IPS-15b (cell line): ENCODE data around the gene FITM1.
"Not testable (repeated sequence)": the region's sequence is repeated elsewhere in the genome, so short reads cannot be mapped to it uniquely, and the experiment has no call there.

Experiments used
- H3K27me3 ChIP-seq: one replicate; pipeline ENCODE4 v1.6.1; 2013; ENCODE audit warnings: low read length; ENCODE audit not compliant: control insufficient read depth, insufficient read depth
- H3K36me3 ChIP-seq: one replicate; pipeline ENCODE4 v1.6.1; 2013; ENCODE audit warnings: low read length; ENCODE audit not compliant: control insufficient read depth, insufficient read depth
- H3K4me1 ChIP-seq: one replicate; pipeline ENCODE4 v1.6.1; 2013; ENCODE audit warnings: mild to moderate bottlenecking, low read length; ENCODE audit not compliant: control insufficient read depth, insufficient read depth
- H3K4me3 ChIP-seq: one replicate; pipeline ENCODE4 v1.5.1; 2013; ENCODE audit warnings: low read depth, low read length
- H3K9ac ChIP-seq: one replicate; pipeline ENCODE4 v1.6.1; 2013; ENCODE audit warnings: low read depth, mild to moderate bottlenecking, low read length
- H3K9me3 ChIP-seq: one replicate; pipeline ENCODE4 v1.6.1; 2013; ENCODE audit warnings: mild to moderate bottlenecking, low read length; ENCODE audit not compliant: control insufficient read depth, insufficient read depth

The FITM1 gene

DNA sequence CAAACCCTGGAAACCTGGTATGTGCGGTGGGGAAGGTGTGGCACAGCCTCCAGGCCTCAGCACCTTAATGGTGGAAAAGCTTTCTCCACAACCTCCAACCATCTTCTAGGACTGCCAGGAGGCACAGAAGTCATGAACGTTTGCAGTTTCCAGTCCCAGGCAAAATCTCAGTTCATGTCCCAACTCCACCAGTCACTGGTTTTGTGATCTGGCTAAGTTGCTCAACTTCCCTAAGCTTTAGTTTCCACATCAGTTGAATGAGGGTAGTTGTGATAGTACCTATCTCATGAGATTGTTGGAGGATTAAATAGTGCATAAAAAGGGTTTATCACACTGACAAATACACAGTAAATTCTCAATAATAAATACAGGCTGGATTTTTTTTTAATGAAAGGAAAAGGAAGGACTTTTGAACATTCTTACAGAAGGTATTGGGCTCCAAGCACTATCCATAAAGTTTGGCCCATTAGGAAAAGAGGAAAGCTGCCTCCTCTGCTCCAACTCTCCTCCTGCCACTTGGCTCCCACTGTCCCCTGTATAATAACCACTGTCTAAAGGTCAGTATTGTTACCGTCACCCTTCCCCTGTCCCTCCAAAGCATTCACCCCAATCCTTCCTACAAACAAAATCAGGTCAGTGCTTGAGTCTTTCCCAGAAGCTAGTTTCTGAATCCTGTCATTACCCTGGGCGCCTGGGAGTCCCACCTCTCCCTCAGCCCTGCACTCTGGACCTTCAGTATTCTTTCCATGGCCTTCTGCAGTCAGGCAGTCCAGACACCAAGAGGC is 30.1 kb upstream of the FITM1 start:
- Histone ChIP-seq H3K27me3 (no peaks in the 10 kb centered on the region), H3K36me3 (peaks cover 55% of the 10 kb centered on the region), H3K4me1 (peaks cover 4% of the 10 kb centered on the region)

DNA sequence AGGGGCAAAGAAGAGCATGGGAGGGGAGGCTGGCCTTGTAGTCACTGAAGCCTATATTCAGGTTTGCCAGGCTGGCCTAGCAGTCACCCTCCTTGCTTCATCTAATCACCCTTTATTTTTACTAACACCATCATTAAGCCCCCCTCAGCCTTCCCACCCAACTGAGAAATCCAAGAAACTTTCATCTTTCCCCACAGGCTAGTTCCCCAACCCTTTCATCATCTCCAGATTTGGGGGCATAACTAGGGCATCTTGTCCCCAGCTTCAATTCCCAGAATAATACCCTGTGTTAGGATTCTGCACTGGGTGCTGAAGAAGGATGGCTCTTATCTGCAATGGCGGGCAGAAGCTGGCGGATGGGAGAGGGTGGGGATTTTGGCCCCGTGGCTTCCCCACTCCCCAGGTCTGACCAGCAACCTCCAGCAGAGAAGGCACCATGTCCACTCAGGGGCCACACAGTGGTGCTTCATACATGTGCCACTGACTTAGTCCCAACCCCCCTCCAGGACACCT is 29.4 kb upstream of the FITM1 start:
- H3K9ac ChIP-seq, result no peak overlapping the region
- H3K36me3 ChIP-seq, result peaks cover 55% of the 10 kb centered on the region
- H3K9me3 ChIP-seq, result no peaks in the 10 kb centered on the region
- H3K27me3 ChIP-seq, result no peaks in the 10 kb centered on the region
- H3K4me1 ChIP-seq, result no peaks in the 10 kb centered on the region
- no peak overlapping the region for H3K4me3 ChIP-seq

More for the DNA sequence above, 30.1 kb upstream of the FITM1 start:
- no peak overlapping the region for H3K4me3 ChIP-seq
- no peaks in the 10 kb centered on the region for H3K9me3 ChIP-seq
- no peak overlapping the region for H3K9ac ChIP-seq

DNA sequence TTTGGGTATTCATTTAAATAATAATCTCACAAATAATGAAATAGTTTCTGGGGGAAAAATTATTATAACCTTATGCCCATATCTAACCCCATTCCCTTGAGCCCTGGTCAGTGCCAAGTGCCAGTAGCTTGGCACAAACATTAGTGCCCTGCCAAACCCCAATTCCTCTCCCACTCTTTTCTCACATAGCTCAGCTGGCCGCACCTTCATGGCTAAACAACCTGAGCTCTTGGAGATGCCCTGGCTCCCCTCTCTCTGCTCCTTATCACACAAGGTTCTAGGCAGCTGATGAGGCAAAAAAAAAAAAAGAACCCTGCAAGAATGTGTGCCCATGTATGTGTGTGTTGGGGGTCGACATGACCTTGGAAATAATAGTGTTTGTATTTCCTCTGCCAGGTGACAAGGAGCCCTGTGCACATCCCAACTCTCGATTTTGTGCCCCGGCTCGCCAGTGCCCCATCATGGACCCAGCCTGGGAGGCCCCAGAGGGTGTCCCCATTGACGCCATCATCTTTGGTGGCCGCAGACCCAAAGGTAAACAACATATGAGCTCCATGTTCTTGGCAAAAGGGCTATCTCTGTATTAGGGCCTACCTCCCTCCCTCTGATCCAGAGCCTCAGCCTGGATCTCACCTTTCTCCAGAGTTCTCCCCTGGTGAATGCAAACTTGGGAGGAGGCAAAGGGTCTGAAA is 28.0 kb upstream of the FITM1 start:
- no peak overlapping the region for H3K9ac ChIP-seq
- H3K36me3 ChIP-seq, result peaks cover 49% of the 10 kb centered on the region
- no peaks in the 10 kb centered on the region for H3K27me3 ChIP-seq

DNA sequence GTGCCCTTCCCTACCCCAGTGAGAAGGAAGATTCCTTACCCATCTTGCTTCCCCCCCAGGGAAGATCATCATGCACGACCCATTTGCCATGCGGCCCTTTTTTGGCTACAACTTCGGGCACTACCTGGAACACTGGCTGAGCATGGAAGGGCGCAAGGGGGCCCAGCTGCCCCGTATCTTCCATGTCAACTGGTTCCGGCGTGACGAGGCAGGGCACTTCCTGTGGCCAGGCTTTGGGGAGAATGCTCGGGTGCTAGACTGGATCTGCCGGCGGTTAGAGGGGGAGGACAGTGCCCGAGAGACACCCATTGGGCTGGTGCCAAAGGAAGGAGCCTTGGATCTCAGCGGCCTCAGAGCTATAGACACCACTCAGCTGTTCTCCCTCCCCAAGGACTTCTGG is 27.0 kb upstream of the FITM1 start:
- H3K9ac ChIP-seq, result no peak overlapping the region
- peaks cover 43% of the 10 kb centered on the region for H3K36me3 ChIP-seq
- no peaks in the 10 kb centered on the region for H3K4me1 ChIP-seq
- no peaks in the 10 kb centered on the region for H3K9me3 ChIP-seq
- H3K27me3 ChIP-seq, result no peaks in the 10 kb centered on the region
- no peak overlapping the region for H3K4me3 ChIP-seq

More for the DNA sequence above, 28.0 kb upstream of the FITM1 start:
- Histone ChIP-seq H3K9me3 (no peaks in the 10 kb centered on the region), H3K4me3 (no peak overlapping the region), H3K4me1 (no peaks in the 10 kb centered on the region)

DNA sequence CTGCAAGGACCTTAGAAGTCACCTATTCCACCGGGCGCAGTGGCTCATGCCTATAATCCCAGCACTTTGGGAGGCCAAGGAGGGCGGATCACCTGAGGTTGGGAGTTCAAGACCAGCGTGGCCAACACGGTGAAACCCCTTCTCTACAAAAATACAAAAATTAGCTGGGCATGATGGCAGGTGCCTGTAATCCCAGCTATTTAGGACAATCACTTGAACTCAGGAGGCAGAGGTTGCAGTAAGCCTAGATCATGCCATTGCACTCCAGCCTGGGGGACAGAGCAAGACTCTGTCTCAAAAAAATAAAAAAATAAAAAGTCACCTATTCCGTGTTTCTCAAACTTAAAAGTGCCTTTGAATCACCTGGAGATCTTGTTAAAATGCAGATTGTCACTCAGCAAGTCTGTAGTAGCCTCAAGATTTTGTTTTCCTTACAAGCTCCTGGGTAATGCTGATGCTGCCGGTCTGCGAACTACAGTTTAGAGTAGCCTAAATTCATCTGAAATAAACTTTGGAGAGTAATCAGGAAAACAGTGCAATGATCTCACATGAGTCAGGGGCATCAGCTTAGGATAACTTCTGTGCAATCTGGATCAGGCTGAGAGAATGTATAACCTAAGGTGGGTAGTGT is 24.7 kb upstream of the FITM1 start:
- not testable (repeated sequence) for H3K27me3 ChIP-seq, H3K4me1 ChIP-seq, H3K9me3 ChIP-seq, H3K9ac ChIP-seq, H3K4me3 ChIP-seq
- peaks cover 27% of the 10 kb centered on the region for H3K36me3 ChIP-seq

DNA sequence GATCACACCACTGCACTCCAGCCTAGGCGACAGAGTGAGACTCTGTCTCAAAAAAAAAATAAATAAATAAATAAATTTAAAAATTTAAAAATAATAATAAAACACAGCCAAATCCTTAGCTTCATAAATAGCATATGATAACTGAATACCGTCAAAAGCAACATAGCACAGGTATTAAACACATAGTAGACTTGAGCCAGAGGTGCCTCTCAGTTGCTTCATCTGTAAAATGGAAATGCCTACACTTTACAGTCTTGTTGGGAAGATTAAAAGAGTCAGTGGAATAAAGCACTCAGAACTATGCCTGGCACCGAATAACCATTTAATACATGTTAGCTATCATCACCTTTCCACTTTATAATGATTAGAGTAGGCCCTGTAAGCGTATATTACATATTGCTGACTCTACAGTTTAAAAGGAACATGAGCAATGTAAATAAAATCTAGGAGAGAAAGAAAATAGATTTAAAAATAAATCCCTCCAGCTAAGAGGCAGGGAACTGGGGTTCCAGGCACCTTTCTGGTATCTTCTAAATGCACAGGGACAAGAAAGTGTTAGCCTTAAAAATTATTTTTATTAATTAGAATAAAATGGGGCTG is 23.7 kb upstream of the FITM1 start:
- no peaks in the 10 kb centered on the region for H3K9me3 ChIP-seq
- no peaks in the 10 kb centered on the region for H3K4me1 ChIP-seq
- no peak overlapping the region for H3K9ac ChIP-seq
- H3K4me3 ChIP-seq, result no peak overlapping the region
- H3K27me3 ChIP-seq, result no peaks in the 10 kb centered on the region
- H3K36me3 ChIP-seq, result peaks cover 19% of the 10 kb centered on the region

DNA sequence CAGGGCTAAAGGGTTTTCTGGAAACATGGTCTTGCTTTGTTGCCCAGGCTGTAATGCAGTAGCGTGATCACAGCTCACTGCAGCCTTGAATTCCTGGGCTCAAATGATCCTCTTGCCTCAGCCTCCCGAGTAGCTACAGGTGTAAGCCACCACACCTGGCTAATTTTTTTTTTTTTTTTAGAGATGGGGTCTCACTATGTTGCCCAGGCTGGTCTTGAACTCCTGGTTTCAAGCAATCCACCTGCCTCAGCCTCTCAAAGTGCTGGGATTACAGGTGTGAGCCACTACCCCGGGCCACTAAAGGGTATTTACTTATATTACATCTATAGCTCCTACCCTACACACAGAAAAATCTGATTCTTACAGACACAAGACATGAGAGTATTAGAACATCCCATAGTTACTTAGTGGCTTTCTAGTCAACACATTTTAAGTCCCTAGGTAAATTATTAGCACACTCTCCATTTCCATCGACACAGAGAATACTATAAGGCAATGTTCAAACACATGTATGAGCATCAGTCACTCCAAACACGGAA is 22.1 kb upstream of the FITM1 start:
- H3K4me3 ChIP-seq, result no peak overlapping the region
- peaks cover 10% of the 10 kb centered on the region for H3K36me3 ChIP-seq
- no peaks in the 10 kb centered on the region for H3K9me3 ChIP-seq
- no peak overlapping the region for H3K9ac ChIP-seq
- H3K4me1 ChIP-seq, result no peaks in the 10 kb centered on the region
- no peaks in the 10 kb centered on the region for H3K27me3 ChIP-seq

DNA sequence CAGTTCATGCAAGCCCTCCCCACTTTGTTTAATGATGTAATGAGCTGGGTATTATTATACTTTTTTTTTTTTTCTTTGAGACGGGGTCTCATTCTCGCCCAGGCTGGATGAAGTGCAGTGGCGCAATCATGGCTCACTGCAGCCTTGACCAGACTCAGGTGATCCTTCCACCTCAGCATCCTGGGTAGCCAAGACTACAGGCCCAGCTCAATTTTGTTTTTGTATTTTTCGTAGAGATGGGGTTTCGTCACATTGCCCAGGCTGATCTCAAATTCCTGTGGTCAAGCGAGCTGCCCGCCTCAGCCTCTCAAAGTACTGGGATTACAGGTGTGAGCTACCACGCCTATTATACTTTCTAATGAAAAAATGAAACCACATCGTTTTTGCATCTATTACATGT is 20.4 kb upstream of the FITM1 start:
- H3K36me3 ChIP-seq, result no peaks in the 10 kb centered on the region
- H3K9ac ChIP-seq, result no peak overlapping the region
- no peaks in the 10 kb centered on the region for H3K27me3 ChIP-seq
- no peaks in the 10 kb centered on the region for H3K4me1 ChIP-seq
- H3K9me3 ChIP-seq, result no peaks in the 10 kb centered on the region
- no peak overlapping the region for H3K4me3 ChIP-seq

DNA sequence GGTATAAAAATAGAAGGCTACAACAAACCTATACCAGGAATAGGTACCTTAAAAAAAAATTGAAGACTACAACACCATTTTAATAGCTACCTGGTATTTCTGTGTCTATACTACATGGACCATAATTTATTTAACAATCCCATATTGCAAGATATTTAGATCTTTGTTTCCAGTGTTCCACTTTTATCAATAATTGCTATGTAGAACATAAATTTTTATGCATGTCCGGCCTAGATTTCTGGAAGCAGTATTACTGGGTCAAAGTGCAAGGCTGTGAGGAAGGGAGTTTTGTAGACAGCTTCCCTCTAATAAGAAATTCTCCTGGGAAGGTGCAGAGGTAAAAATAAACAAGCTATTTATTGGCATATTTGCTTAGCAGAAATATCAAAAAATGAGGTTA is 19.9 kb upstream of the FITM1 start:
- H3K9ac ChIP-seq, result no peak overlapping the region
- H3K9me3 ChIP-seq, result no peaks in the 10 kb centered on the region
- no peaks in the 10 kb centered on the region for H3K27me3 ChIP-seq
- no peak overlapping the region for H3K4me3 ChIP-seq
- no peaks in the 10 kb centered on the region for H3K36me3 ChIP-seq
- H3K4me1 ChIP-seq, result no peaks in the 10 kb centered on the region

DNA sequence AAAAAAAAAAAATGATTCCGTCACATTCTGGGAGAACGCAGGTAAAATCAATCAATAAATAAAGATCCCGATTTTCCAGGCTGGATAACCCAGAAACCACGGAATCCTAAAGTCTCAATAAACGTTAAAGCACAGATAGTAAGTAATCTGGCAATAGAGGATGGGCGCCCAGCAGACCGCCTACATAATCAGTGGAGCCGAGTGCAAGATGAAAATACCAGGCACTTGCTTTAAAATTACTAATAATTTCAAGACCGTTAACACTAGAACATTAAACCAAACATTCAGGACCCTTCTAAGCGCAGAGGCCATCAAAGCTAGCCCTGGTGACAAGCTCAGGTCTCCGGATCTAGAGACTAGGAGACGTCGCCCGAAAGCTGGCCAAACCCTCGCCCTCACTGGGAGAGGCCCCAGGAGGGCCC is 17.1 kb upstream of the FITM1 start:
- no peaks in the 10 kb centered on the region for H3K9me3 ChIP-seq
- peaks cover 10% of the 10 kb centered on the region for H3K36me3 ChIP-seq
- H3K9ac ChIP-seq, result peak overlapping the region; percentile 30
- peak overlapping the region; percentile 93 for H3K4me3 ChIP-seq
- H3K27me3 ChIP-seq, result no peaks in the 10 kb centered on the region
- peaks cover 3% of the 10 kb centered on the region for H3K4me1 ChIP-seq

DNA sequence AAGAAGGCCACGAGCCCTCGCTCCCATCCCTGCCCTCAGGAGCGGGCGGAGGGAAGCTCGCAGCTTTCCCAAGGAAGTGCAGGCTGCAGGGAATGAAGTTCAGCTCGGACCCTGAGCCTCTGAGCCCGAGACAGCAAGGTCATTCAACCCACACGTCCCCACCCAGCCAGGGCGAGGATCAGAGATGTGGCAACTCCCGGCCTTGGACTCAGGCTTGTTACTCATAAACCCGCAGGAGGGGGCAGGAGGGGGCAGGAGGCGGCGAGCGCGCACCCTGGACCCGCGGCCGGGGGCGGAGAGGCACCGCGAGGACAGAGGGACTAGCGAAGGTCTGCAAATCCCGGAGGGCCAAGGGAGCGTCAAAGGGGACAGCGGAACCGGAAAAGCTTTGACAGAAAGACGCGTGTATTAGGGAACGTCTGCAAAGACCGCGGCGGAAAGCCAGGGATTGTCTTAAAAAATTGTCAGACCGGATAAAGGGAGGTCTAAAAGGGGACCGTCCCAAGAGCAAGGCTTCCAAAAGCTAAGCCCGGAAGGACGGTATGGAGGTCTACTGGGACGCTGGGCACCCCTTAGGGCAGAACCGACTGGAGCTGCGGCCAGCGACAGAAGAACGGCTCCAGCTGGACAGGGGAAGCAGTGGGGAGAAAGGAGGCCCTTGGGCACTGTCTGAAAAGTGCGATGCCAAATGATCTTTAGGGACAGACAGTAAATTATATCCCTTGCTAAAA is 16.5 kb upstream of the FITM1 start:
- H3K36me3 ChIP-seq, result peaks cover 14% of the 10 kb centered on the region
- H3K9ac ChIP-seq, result peak overlapping the region; percentile 63
- H3K27me3 ChIP-seq, result no peaks in the 10 kb centered on the region
- H3K4me1 ChIP-seq, result peaks cover 3% of the 10 kb centered on the region
- no peaks in the 10 kb centered on the region for H3K9me3 ChIP-seq
- peak overlapping the region; percentile 93 for H3K4me3 ChIP-seq
